Sigmoid colon (tissue), 7 donors: Measurements from ENCODE around the gene ETAA1. TPM values are rescaled to one million over a fixed set of nuclear protein-coding genes. Genes with fewer than 3 reads are reported as not detected.

Source experiments
- DNase-seq: peaks from one replicate; pipeline ENCODE4 v3.0.0-alpha.2; 2019
- H3K27ac ChIP-seq, 4 donors: fragments of 200-600 bp; sonication (generic); one replicate each; pipeline ENCODE4 v1.5.1; 2016 to 2019; ENCODE audit warnings: mild to moderate bottlenecking in 1 of 4
- H3K27me3 ChIP-seq, 3 donors: fragments of 200-600 bp; sonication (generic); one replicate each; pipeline ENCODE4 v1.5.1; 2019; ENCODE audit warnings: mild to moderate bottlenecking in 1 of 3
- H3K36me3 ChIP-seq, 4 donors: fragments of 200-600 bp; sonication (generic); one replicate each; pipeline ENCODE4 v1.5.1; 2016 to 2019
- H3K4me1 ChIP-seq, 4 donors: fragments of 200-600 bp; sonication (generic); one replicate each; pipeline ENCODE4 v1.5.1; 2017 to 2019
- H3K4me3 ChIP-seq, 4 donors: fragments of 200-600 bp; sonication (generic); one replicate each; pipeline ENCODE4 v1.5.1; 2017 to 2019; ENCODE audit warnings: mild to moderate bottlenecking in 2 of 4, moderate library complexity in 1 of 4
- H3K9me3 ChIP-seq, 4 donors: fragments of 200-600 bp in 3 of 4; sonication (generic) in 3 of 4; one replicate each; pipeline versions ENCODE4 v1.5.1 to v1.6.1; 2013 to 2019
- CTCF ChIP-seq, 4 experiments: fragments of 450-650 bp in 3 of 4; fragments of 200-600 bp in 1 of 4; IDR thresholded peaks; one replicate each; pipeline ENCODE4 v1.5.1; 2016 to 2019; ENCODE audit warnings: antibody characterized with exemption in 4 of 4, mild to moderate bottlenecking in 3 of 4, moderate library complexity in 2 of 4
- EP300 ChIP-seq, 4 donors: sonication (generic); formaldehyde crosslinking; IDR thresholded peaks; one replicate each; pipeline ENCODE4 v1.6.1; 2017; ENCODE audit warnings: antibody characterized with exemption in 4 of 4
- POLR2A ChIP-seq, 2 donors: fragments of 450-650 bp; IDR thresholded peaks; one replicate each; pipeline ENCODE4 v1.6.1; 2016; ENCODE audit warnings: antibody characterized with exemption in 2 of 2, mild to moderate bottlenecking in 2 of 2, moderate library complexity in 2 of 2
- POLR2AphosphoS5 ChIP-seq, 4 donors: sonication (generic); formaldehyde crosslinking; IDR thresholded peaks; one replicate each; pipeline ENCODE4 v1.6.1; 2017; ENCODE audit warnings: antibody characterized with exemption in 4 of 4
- WGBS, 2 donors: extraction: QIAGEN DNeasy Blood & Tissue Kit; methylation state at CpG; one replicate each; pipeline ENCODE4 v1.1.7; 2013; 5-methylcytosine and 5-hydroxymethylcytosine counted together
- intact Hi-C: fragments of 100-400 bp; cut with DNase I; formaldehyde crosslinking; loops from one replicate; pipeline ENCODE4 v1.15.1; 2023
- polyA plus RNA-seq, 3 donors: library from polyadenylated mRNA; stranded (reverse); fragments of 200-250 nt; gene quantifications; one replicate each; pipeline ENCODE4 v1.2.3, GENCODE V29; 2013
- total RNA-seq, 4 donors: library from RNA; depleted of rRNA; stranded (reverse); fragments of >200 nt; gene quantifications; one replicate each; pipeline ENCODE4 v1.1.0, GENCODE V29; 2016
- donor health status: healthy with polysubstance abuse.
- donor health status: Bipolar disorder and iron deficiency.
- donor health status: healthy.

Gene ETAA1
- total and polyA plus RNA-seq, 7 donors, result 3.0 to 20.0 (median 12.1) TPM

GRCh38 chr2:67389788-67390187, 7.3 kb upstream of the ETAA1 start:
- no peaks in the 10 kb centered on the region for H3K27me3 ChIP-seq
- TF ChIP-seq CTCF (IDR thresholded peaks at IDR 0.05) (no peak), POLR2AphosphoS5 (IDR thresholded peaks at IDR 0.05) (no peak), EP300 (IDR thresholded peaks at IDR 0.05) (no peak), POLR2A (IDR thresholded peaks at IDR 0.05) (no peak)
- peak overlapping the region; percentile 9 to 76 (median 45) for H3K27ac ChIP-seq
- no peaks in the 10 kb centered on the region for H3K9me3 ChIP-seq
- no peak for DNase-seq
- H3K4me1 ChIP-seq, result peaks cover 0 to 19% (median 17%) of the 10 kb centered on the region in 4 donors
- no peaks in the 10 kb centered on the region for H3K36me3 ChIP-seq
- intact Hi-C loops, result loop anchor here (10.0 kb wide), 2 partner anchors 815 to 955 kb away; partner anchors contain the start of gene MEIS1
- no peak overlapping the region for H3K4me3 ChIP-seq

GRCh38 chr2:67393237-67393636, 3.9 kb upstream of the ETAA1 start:
- H3K27ac ChIP-seq, result no peak overlapping the region
- no peaks in the 10 kb centered on the region for H3K9me3 ChIP-seq
- intact Hi-C loops, result loop anchor here (10.0 kb wide), 2 partner anchors 818 to 958 kb away; partner anchors contain the start of gene MEIS1
- H3K27me3 ChIP-seq, result no peaks in the 10 kb centered on the region
- DNase-seq, result no peak
- TF ChIP-seq CTCF (IDR thresholded peaks at IDR 0.05), result no peak
- TF ChIP-seq POLR2A (IDR thresholded peaks at IDR 0.05), result no peak
- no peak for TF ChIP-seq POLR2AphosphoS5 (IDR thresholded peaks at IDR 0.05)
- H3K36me3 ChIP-seq, result no peaks in the 10 kb centered on the region
- H3K4me3 ChIP-seq, result no peak overlapping the region
- H3K4me1 ChIP-seq, result peaks cover 0 to 25% (median 19%) of the 10 kb centered on the region in 4 donors

- no peak overlapping the region for H3K27ac ChIP-seq
Observed at GRCh38 chr2:67394734-67395133, 2.4 kb upstream of the ETAA1 start.

GRCh38 chr2:67399144-67399543, 2.0 kb downstream of the ETAA1 start:
- peaks cover 0 to 22% (median 5%) of the 10 kb centered on the region in 4 donors for H3K36me3 ChIP-seq
- TF ChIP-seq POLR2A (IDR thresholded peaks at IDR 0.05) (no peak), POLR2AphosphoS5 (IDR thresholded peaks at IDR 0.05) (no peak)
- intact Hi-C loops, result loop anchor here (5.0 to 10.0 kb wide), 3 partner anchors 448 to 964 kb away; partner anchors contain the start of gene MEIS1

More at GRCh38 chr2:67394734-67395133, 2.4 kb upstream of the ETAA1 start:
- Histone ChIP-seq H3K36me3 (no peaks in the 10 kb centered on the region), H3K9me3 (no peaks in the 10 kb centered on the region), H3K4me1 (peaks cover 0 to 21% (median 10%) of the 10 kb centered on the region in 4 donors), H3K4me3 (no peak overlapping the region), H3K27me3 (no peaks in the 10 kb centered on the region)
- intact Hi-C loops, result loop anchor here (5.0 to 10.0 kb wide), 3 partner anchors 453 to 960 kb away; partner anchors contain the start of gene MEIS1
- no peak for DNase-seq
- 96 to 98% methylated on average over 3 of the region's 3 CpGs for WGBS, 2 donors
- TF ChIP-seq POLR2A (IDR thresholded peaks at IDR 0.05) (no peak), EP300 (IDR thresholded peaks at IDR 0.05) (no peak), CTCF (IDR thresholded peaks at IDR 0.05) (no peak), POLR2AphosphoS5 (IDR thresholded peaks at IDR 0.05) (no peak)

GRCh38 chr2:67399831-67400489, 2.8 kb downstream of the ETAA1 start:
- Histone ChIP-seq H3K27ac (no peak overlapping the region), H3K36me3 (peaks cover 0 to 30% (median 5%) of the 10 kb centered on the region in 4 donors), H3K9me3 (no peaks in the 10 kb centered on the region), H3K4me1 (peaks cover 0 to 31% (median 13%) of the 10 kb centered on the region in 4 donors), H3K4me3 (no peak overlapping the region), H3K27me3 (no peaks in the 10 kb centered on the region)
- no peak for DNase-seq
- intact Hi-C loops, result loop anchor here (5.0 to 10.0 kb wide), 3 partner anchors 447 to 965 kb away; partner anchors contain the start of gene MEIS1
- TF ChIP-seq POLR2A (IDR thresholded peaks at IDR 0.05) (no peak), CTCF (IDR thresholded peaks at IDR 0.05) (no peak), EP300 (IDR thresholded peaks at IDR 0.05) (no peak), POLR2AphosphoS5 (IDR thresholded peaks at IDR 0.05) (no peak)
- 55 to 73% methylated on average over 3 of the region's 3 CpGs for WGBS, 2 donors

More at GRCh38 chr2:67399144-67399543, 2.0 kb downstream of the ETAA1 start:
- H3K27me3 ChIP-seq, result no peaks in the 10 kb centered on the region
- peaks cover 0 to 31% (median 13%) of the 10 kb centered on the region in 4 donors for H3K4me1 ChIP-seq
- no peak for DNase-seq
- 56 to 80% methylated on average over 2 of the region's 2 CpGs for WGBS, 2 donors
- no peak overlapping the region for H3K4me3 ChIP-seq
- no peaks in the 10 kb centered on the region for H3K9me3 ChIP-seq
- H3K27ac ChIP-seq, result no peak overlapping the region
